ENCODE measurements around the gene NRXN3. TPM values are rescaled to one million over a fixed set of nuclear protein-coding genes. Genes with fewer than 3 reads are reported as not detected.

Gene NRXN3
- total RNA-seq, 1 donor, result 2.5 TPM

- TF ChIP-seq, protein P1, sequence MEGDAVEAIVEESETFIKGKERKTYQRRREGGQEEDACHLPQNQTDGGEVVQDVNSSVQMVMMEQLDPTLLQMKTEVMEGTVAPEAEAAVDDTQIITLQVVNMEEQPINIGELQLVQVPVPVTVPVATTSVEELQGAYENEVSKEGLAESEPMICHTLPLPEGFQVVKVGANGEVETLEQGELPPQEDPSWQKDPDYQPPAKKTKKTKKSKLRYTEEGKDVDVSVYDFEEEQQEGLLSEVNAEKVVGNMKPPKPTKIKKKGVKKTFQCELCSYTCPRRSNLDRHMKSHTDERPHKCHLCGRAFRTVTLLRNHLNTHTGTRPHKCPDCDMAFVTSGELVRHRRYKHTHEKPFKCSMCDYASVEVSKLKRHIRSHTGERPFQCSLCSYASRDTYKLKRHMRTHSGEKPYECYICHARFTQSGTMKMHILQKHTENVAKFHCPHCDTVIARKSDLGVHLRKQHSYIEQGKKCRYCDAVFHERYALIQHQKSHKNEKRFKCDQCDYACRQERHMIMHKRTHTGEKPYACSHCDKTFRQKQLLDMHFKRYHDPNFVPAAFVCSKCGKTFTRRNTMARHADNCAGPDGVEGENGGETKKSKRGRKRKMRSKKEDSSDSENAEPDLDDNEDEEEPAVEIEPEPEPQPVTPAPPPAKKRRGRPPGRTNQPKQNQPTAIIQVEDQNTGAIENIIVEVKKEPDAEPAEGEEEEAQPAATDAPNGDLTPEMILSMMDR (IDR thresholded peaks at IDR 0.05; ENCODE audit: extremely low read depth, low read depth, low read length), result no peak
- no peak overlapping the region for H3K4me3 ChIP-seq (ENCODE audit: insufficient read depth, low read length)
- no peaks in the 10 kb centered on the region for H3K79me2 ChIP-seq (ENCODE audit: insufficient read depth, low read length)
- no peaks in the 10 kb centered on the region for H3K9me3 ChIP-seq (ENCODE audit: low read depth, low read length)
- no peaks in the 10 kb centered on the region for H4K20me1 ChIP-seq (ENCODE audit: insufficient read depth, low read length)
- no peak for DNase-seq (ENCODE audit: insufficient read length, low spot score, missing footprints)
- no peaks in the 10 kb centered on the region for H3K4me1 ChIP-seq (ENCODE audit: insufficient read depth, low read length)
- H3K36me3 ChIP-seq (ENCODE audit: insufficient read depth, low read length), result no peaks in the 10 kb centered on the region
- H2AFZ ChIP-seq (ENCODE audit: low read length), result no peak overlapping the region
- no peak overlapping the region for H3K27ac ChIP-seq (ENCODE audit: low read depth, low read length)
- H3K27me3 ChIP-seq (ENCODE audit: insufficient read depth, low read length), result no peaks in the 10 kb centered on the region
- H3K4me2 ChIP-seq (ENCODE audit: insufficient read depth, low read length), result no peak overlapping the region
Observed at GRCh38 chr14:79482825-79483224, 1312.7 kb downstream of the NRXN3 start.

DNA sequence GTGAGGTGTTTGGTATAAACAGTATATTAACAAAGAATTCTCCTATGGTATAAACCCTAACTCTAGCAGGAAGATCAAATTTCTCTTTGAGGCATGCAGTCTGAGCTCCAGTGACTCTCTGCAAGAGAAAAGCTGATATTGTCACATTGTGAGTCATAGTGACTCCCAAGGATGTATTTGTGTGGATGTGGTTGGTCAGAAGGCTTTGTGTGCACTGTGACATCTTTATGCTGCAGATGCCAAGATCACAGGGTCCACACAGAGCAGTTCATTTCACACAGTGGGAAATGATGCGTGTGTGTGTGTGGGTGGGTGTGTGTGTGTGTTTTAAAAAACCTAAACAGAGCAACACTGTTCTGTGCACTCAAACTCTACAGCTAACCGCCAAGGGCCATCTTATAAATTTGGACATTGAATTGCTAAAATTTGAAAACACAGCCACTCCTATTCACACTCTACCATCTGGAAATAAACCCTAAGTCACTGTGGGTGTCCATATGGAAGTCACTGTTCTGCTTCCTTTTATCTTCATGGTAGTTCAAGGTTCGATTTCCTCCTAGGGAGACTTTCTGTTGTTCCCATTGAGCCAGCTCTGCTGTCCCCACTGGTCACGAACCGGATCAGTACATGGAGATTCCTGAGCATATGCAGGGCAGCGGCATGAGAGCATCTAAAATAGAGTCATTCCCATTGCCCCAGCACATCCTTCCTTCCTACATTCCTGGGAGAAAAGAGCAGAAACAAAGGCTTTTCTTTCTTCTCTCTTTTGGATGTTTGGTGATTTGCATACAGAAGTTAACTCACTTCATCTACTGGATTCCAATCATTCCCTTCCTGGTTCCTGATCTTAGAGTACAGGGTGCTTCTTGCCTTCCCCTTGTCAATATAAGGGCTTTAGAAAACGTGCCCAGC, 1313.6 kb downstream of the NRXN3 start:
- Histone ChIP-seq H3K9me3 (ENCODE audit: low read depth, low read length) (no peaks in the 10 kb centered on the region), H3K36me3 (ENCODE audit: insufficient read depth, low read length) (no peaks in the 10 kb centered on the region), H3K4me1 (ENCODE audit: insufficient read depth, low read length) (no peaks in the 10 kb centered on the region), H3K27ac (ENCODE audit: low read depth, low read length) (no peak overlapping the region), H4K20me1 (ENCODE audit: insufficient read depth, low read length) (no peaks in the 10 kb centered on the region), H3K4me3 (ENCODE audit: insufficient read depth, low read length) (no peak overlapping the region), H3K27me3 (ENCODE audit: insufficient read depth, low read length) (no peaks in the 10 kb centered on the region), H2AFZ (ENCODE audit: low read length) (no peak overlapping the region), H3K79me2 (ENCODE audit: insufficient read depth, low read length) (no peaks in the 10 kb centered on the region), H3K4me2 (ENCODE audit: insufficient read depth, low read length) (no peak overlapping the region)
- TF ChIP-seq, protein P1 (IDR thresholded peaks at IDR 0.05; ENCODE audit: extremely low read depth, low read depth, low read length), result no peak
- DNase-seq (ENCODE audit: insufficient read length, low spot score, missing footprints), result peak; percentile 54

DNA sequence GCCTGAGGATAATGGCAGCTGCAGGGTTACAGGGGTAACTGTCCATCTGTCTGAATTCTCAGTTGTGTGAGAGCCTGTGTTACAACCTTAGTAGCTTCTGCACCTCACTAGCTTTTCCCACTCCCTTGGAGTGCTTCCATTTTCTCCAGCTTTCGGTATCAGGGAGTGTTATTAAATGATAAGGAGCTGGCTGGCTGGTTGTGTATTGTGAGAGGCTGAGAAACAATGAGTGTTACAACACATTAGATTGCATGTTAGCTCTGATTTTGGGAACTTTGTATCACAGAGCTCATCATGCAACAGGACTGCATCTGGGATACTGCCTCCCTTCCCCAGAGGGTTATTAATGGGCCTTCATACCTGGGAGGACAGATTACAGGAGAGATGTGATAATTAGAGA, 1317.5 kb downstream of the NRXN3 start:
- no peak overlapping the region for H3K4me2 ChIP-seq (ENCODE audit: insufficient read depth, low read length)
- H3K27me3 ChIP-seq (ENCODE audit: insufficient read depth, low read length), result no peaks in the 10 kb centered on the region
- DNase-seq (ENCODE audit: insufficient read length, low spot score, missing footprints), result no peak
- H3K36me3 ChIP-seq (ENCODE audit: insufficient read depth, low read length), result no peaks in the 10 kb centered on the region
- no peak overlapping the region for H3K27ac ChIP-seq (ENCODE audit: low read depth, low read length)
- no peaks in the 10 kb centered on the region for H4K20me1 ChIP-seq (ENCODE audit: insufficient read depth, low read length)
- TF ChIP-seq, protein P1 (IDR thresholded peaks at IDR 0.05; ENCODE audit: extremely low read depth, low read depth, low read length), result no peak
- H3K4me3 ChIP-seq (ENCODE audit: insufficient read depth, low read length), result no peak overlapping the region
- H3K9me3 ChIP-seq (ENCODE audit: low read depth, low read length), result no peaks in the 10 kb centered on the region
- H3K4me1 ChIP-seq (ENCODE audit: insufficient read depth, low read length), result no peaks in the 10 kb centered on the region
- no peak overlapping the region for H2AFZ ChIP-seq (ENCODE audit: low read length)
- no peaks in the 10 kb centered on the region for H3K79me2 ChIP-seq (ENCODE audit: insufficient read depth, low read length)

DNA sequence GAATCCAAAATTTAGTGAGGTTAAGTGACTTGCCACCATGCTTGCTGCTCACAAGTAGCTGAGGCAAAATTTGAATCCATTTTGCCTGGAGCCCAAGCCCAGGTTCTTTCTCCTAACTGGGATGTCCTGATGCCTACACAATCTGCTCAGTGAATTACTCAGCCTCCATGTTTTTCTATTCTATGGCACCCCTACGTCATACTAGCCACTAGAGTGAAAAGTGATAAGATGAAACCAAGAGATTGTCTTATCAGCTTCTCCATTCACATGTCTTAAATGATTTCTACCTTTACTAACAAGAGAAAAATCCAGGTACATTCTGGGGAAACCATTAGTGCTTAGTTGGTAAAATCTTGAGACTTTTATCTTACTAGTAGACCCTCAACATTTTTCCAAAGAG, 1321.0 kb downstream of the NRXN3 start:
- no peaks in the 10 kb centered on the region for H3K27me3 ChIP-seq (ENCODE audit: insufficient read depth, low read length)
- TF ChIP-seq, protein P1 (IDR thresholded peaks at IDR 0.05; ENCODE audit: extremely low read depth, low read depth, low read length), result no peak
- no peaks in the 10 kb centered on the region for H3K79me2 ChIP-seq (ENCODE audit: insufficient read depth, low read length)
- H3K36me3 ChIP-seq (ENCODE audit: insufficient read depth, low read length), result no peaks in the 10 kb centered on the region
- no peak overlapping the region for H2AFZ ChIP-seq (ENCODE audit: low read length)
- no peaks in the 10 kb centered on the region for H4K20me1 ChIP-seq (ENCODE audit: insufficient read depth, low read length)
- no peak for DNase-seq (ENCODE audit: insufficient read length, low spot score, missing footprints)
- no peak overlapping the region for H3K4me2 ChIP-seq (ENCODE audit: insufficient read depth, low read length)
- H3K4me1 ChIP-seq (ENCODE audit: insufficient read depth, low read length), result no peaks in the 10 kb centered on the region
- H3K9me3 ChIP-seq (ENCODE audit: low read depth, low read length), result no peaks in the 10 kb centered on the region
- no peak overlapping the region for H3K27ac ChIP-seq (ENCODE audit: low read depth, low read length)
- no peak overlapping the region for H3K4me3 ChIP-seq (ENCODE audit: insufficient read depth, low read length)

All from osteoblast (primary cell).